Right hindlimb (tissue), 1 donor: Measurements from ENCODE around the gene HIC1.
A peak's percentile ranks its signal among the peaks of the same experiment; 100 is the strongest.
"Not testable (repeated sequence)": the region's sequence is repeated elsewhere in the genome, so short reads cannot be mapped to it uniquely, and the experiment has no call there.

Source experiments
- DNase-seq: peaks from one replicate; pipeline ENCODE4 v3.0.0-alpha.2; 2018

HIC1 gene

GRCh38 chr17:2054512-2055291 is at the start of gene HIC1:
HIC1 (plus strand) TSS chr17:2055103; CDS start chr17:2056691, 1,588 bp downstream.
- DNase-seq = peak; percentile 89

- DNase-seq = no peak
These were observed 46.4 kb upstream of the HIC1 start for GRCh38 chr17:2008332-2009126.

GRCh38 chr17:2009737-2010136 is 45.2 kb upstream of the HIC1 start:
- no peak for DNase-seq

- peak; percentile 78 for DNase-seq
These were observed 43.2 kb upstream of the HIC1 start for GRCh38 chr17:2011411-2012371.

GRCh38 chr17:2012499-2012898 is 42.4 kb upstream of the HIC1 start:
- DNase-seq = no peak

GRCh38 chr17:2013220-2013993 is 41.5 kb upstream of the HIC1 start:
- DNase-seq = not testable (repeated sequence)

GRCh38 chr17:2013994-2014317 is 40.9 kb upstream of the HIC1 start:
- DNase-seq = no peak

GRCh38 chr17:2015314-2015713 is 39.6 kb upstream of the HIC1 start:
- no peak for DNase-seq

GRCh38 chr17:2016494-2016893 is 38.4 kb upstream of the HIC1 start:
- DNase-seq = no peak

GRCh38 chr17:2017274-2017941 is 37.5 kb upstream of the HIC1 start:
- no peak for DNase-seq

GRCh38 chr17:2018716-2019510 is 36.0 kb upstream of the HIC1 start:
- no peak for DNase-seq

GRCh38 chr17:2019723-2020122 is 35.2 kb upstream of the HIC1 start:
- DNase-seq = no peak

- no peak for DNase-seq
These were observed 34.2 kb upstream of the HIC1 start for GRCh38 chr17:2020721-2021120.

- no peak for DNase-seq
These were observed 32.2 kb upstream of the HIC1 start for GRCh38 chr17:2022647-2023240.

GRCh38 chr17:2023256-2023655 is 31.6 kb upstream of the HIC1 start:
- DNase-seq = no peak

- DNase-seq = peak; percentile 58
These were observed 31.0 kb upstream of the HIC1 start for GRCh38 chr17:2023692-2024571.

- no peak for DNase-seq
These were observed 30.2 kb upstream of the HIC1 start for GRCh38 chr17:2024572-2025219.

- peak; percentile 75 for DNase-seq
These were observed 29.7 kb upstream of the HIC1 start, which contains the start of gene RTN4RL1 for GRCh38 chr17:2025220-2025621. RTN4RL1 (minus strand) TSS chr17:2025334; CDS start chr17:2024865, 469 bp downstream.
